SK-N-SH (cell line): ENCODE results near the gene SCAI. TPM values are rescaled to one million over a fixed set of nuclear protein-coding genes. Genes with fewer than 3 reads are reported as not detected.

Source experiments
- CTCF ChIA-PET: fragments of 300-600, 350-600 bp; formaldehyde crosslinking; extraction: SDS; loops from one replicate; lab custom pipeline; 2021; lab: Yijun Ruan, JAX
- POLR2A ChIA-PET: fragments of 350-600 bp; sonication (Branson Sonifier 250); formaldehyde crosslinking; extraction: SDS; loops from one replicate; lab custom pipeline; 2020; ENCODE audit warnings: antibody characterized with exemption, inconsistent platforms; lab: Yijun Ruan, JAX
- DNase-seq: peaks from one replicate; pipeline ENCODE4 v3.0.0; 2012
- H2AFZ ChIP-seq: fragments of 200-600 bp; sonication (generic); 2 replicates; pipeline ENCODE4 v1.8.1; 2016; ENCODE audit warnings: antibody characterized with exemption, mild to moderate bottlenecking, low read depth
- H3F3A ChIP-seq: fragments of 200-600 bp; sonication (generic); replicated peaks from 2 replicates; pipeline ENCODE3; 2016; ENCODE audit warnings: antibody characterized with exemption, mild to moderate bottlenecking; ENCODE audit not compliant: insufficient read depth
- H3K27ac ChIP-seq, 2 experiments: fragments of 200-500 bp in 1 of 2; fragments of 200-600 bp in 1 of 2; sonication (Bioruptor generic) in 1 of 2; sonication (generic), shearing (Covaris generic) in 1 of 2; 2 replicates each; pipeline versions ENCODE4 v1.5.1 to v1.6.1; 2014 to 2016; ENCODE audit warnings: low read depth in 2 of 2, inconsistent platforms in 1 of 2, low read length in 1 of 2, mild to moderate bottlenecking in 1 of 2, mixed read lengths in 1 of 2
- H3K27me3 ChIP-seq: fragments of 200-600 bp; sonication (generic), shearing (Covaris generic); 2 replicates; pipeline ENCODE4 v1.6.1; 2016; ENCODE audit warnings: mixed run types; ENCODE audit not compliant: insufficient read depth
- H3K36me3 ChIP-seq, 2 experiments: fragments of 200-500 bp in 1 of 2; fragments of 200-600 bp in 1 of 2; sonication (Bioruptor generic) in 1 of 2; sonication (generic) in 1 of 2; replicated peaks in 1 of 2; 2 replicates each; pipeline versions ENCODE3 to v1.5.1; 2014 to 2016; ENCODE audit warnings: low read length in 1 of 2, mild to moderate bottlenecking in 1 of 2; ENCODE audit not compliant: insufficient read depth in 2 of 2, control insufficient read depth in 1 of 2
- H3K4me1 ChIP-seq, 2 experiments: fragments of 200-500 bp in 1 of 2; fragments of 200-600 bp in 1 of 2; sonication (Bioruptor generic) in 1 of 2; sonication (generic), shearing (Covaris generic) in 1 of 2; 2 replicates each; pipeline versions ENCODE4 v1.5.1 to v1.6.1; 2014 to 2016; ENCODE audit warnings: low read depth in 1 of 2, low read length in 1 of 2, mixed run types in 1 of 2; ENCODE audit not compliant: insufficient read depth in 2 of 2, control insufficient read depth in 1 of 2
- H3K4me2 ChIP-seq: fragments of 200-600 bp; sonication (generic), shearing (Covaris generic); 2 replicates; pipeline ENCODE4 v1.6.1; 2017; ENCODE audit warnings: mixed run types
- H3K4me3 ChIP-seq, 2 experiments: fragments of 200-500 bp in 1 of 2; fragments of 200-600 bp in 1 of 2; sonication (Bioruptor generic) in 1 of 2; sonication (generic), shearing (Covaris generic) in 1 of 2; 2 replicates each; pipeline versions ENCODE4 v1.5.1 to v1.8.1; 2014 to 2016; ENCODE audit warnings: low read depth in 2 of 2, inconsistent platforms in 1 of 2, low read length in 1 of 2, mild to moderate bottlenecking in 1 of 2, mixed read lengths in 1 of 2, moderate library complexity in 1 of 2
- H3K79me2 ChIP-seq: fragments of 200-600 bp; sonication (generic); 2 replicates; pipeline ENCODE4 v1.8.1; 2017; ENCODE audit warnings: mild to moderate bottlenecking; ENCODE audit not compliant: insufficient read depth
- H3K9ac ChIP-seq: fragments of 200-600 bp; sonication (generic); 2 replicates; pipeline ENCODE4 v1.6.1; 2017; ENCODE audit warnings: mixed run types
- H3K9me2 ChIP-seq: fragments of 200-600 bp; sonication (generic); 2 replicates; pipeline ENCODE4 v1.6.1; 2017; ENCODE audit warnings: mixed run types
- H3K9me3 ChIP-seq: fragments of 200-600 bp; sonication (generic); 2 replicates; pipeline ENCODE4 v1.6.1; 2017; ENCODE audit warnings: mixed run types, mild to moderate bottlenecking, moderate library complexity
- H4K20me1 ChIP-seq: fragments of 200-600 bp; sonication (generic); 2 replicates; pipeline ENCODE4 v1.6.1; 2017; ENCODE audit warnings: mild to moderate bottlenecking, mixed run types; ENCODE audit not compliant: insufficient read depth
- CTCF ChIP-seq: fragments of 200-600 bp; sonication (generic); IDR thresholded peaks from 2 replicates; pipeline ENCODE4 v1.6.1; 2017; ENCODE audit warnings: antibody characterized with exemption, mild to moderate bottlenecking, moderate library complexity
- FOSL2 ChIP-seq: IDR thresholded peaks from 2 replicates; pipeline ENCODE4 v1.4.0; 2012; ENCODE audit warnings: low read depth, mild to moderate bottlenecking, moderate library complexity, borderline replicate concordance
- FOXJ3 ChIP-seq: sonication (generic); formaldehyde crosslinking; IDR thresholded peaks from 2 replicates; pipeline ENCODE4 v1.5.1; 2020; ENCODE audit warnings: mild to moderate bottlenecking, missing genetic modification reagents
- MAX ChIP-seq: IDR thresholded peaks from 2 replicates; pipeline ENCODE4 v1.4.0; 2012; ENCODE audit warnings: low read depth
- MEF2A ChIP-seq: IDR thresholded peaks from 2 replicates; pipeline ENCODE4 v1.4.0; 2012; ENCODE audit warnings: low read depth, borderline replicate concordance
- NFIC ChIP-seq: IDR thresholded peaks from 2 replicates; pipeline ENCODE4 v1.4.0; 2012; ENCODE audit warnings: borderline replicate concordance
- PBX3 ChIP-seq: IDR thresholded peaks from 2 replicates; pipeline ENCODE4; 2012
- RCOR1 ChIP-seq: fragments of 150-350 bp; IDR thresholded peaks from 2 replicates; pipeline ENCODE4 v1.6.1; 2017; ENCODE audit warnings: antibody characterized with exemption, low read length
- SIN3A ChIP-seq: IDR thresholded peaks from 2 replicates; pipeline ENCODE4 v1.6.1; 2012; ENCODE audit warnings: low read depth, mild to moderate bottlenecking, low read length, moderate library complexity, borderline replicate concordance
- SMC3 ChIP-seq: IDR thresholded peaks from 2 replicates; pipeline ENCODE4 v1.6.1; 2012; ENCODE audit warnings: low read depth, low read length, improper control_type of control experiment
- TAF1 ChIP-seq: IDR thresholded peaks from 2 replicates; pipeline ENCODE4 v1.6.1; 2012; ENCODE audit warnings: low read depth, mild to moderate bottlenecking, low read length, moderate library complexity, borderline replicate concordance
- TCF12 ChIP-seq: IDR thresholded peaks from 2 replicates; pipeline ENCODE4 v1.4.0; 2012
- USF1 ChIP-seq: IDR thresholded peaks from 2 replicates; pipeline ENCODE4 v1.4.0; 2012; ENCODE audit warnings: low read depth, borderline replicate concordance
- YY1 ChIP-seq: IDR thresholded peaks from 2 replicates; pipeline ENCODE4 v1.4.0; 2012; ENCODE audit warnings: low read depth, mild to moderate bottlenecking
- ZBTB33 ChIP-seq: IDR thresholded peaks from 2 replicates; pipeline ENCODE4 v1.4.0; 2012; ENCODE audit warnings: low read depth, borderline replicate concordance
- WGBS: methylation state at CpG from one replicate; pipeline ENCODE4 v1.1.6; 2017; ENCODE audit warnings: low lambda C conversion rate; 5-methylcytosine and 5-hydroxymethylcytosine counted together
- polyA plus RNA-seq, 3 experiments: library from polyadenylated mRNA; depleted of rRNA; stranded (reverse); fragments of >200 nt; gene quantifications; 2 replicates each; pipeline ENCODE4 v1.2.3, GENCODE V29; 2012

The SCAI gene
- polyA plus RNA-seq, 1 of the 3 experiments (the other 2 are of a cell fraction): 0.85 TPM

GRCh38 chr9:125008599-125008998, 134.7 kb downstream of the SCAI start:
- WGBS: 88% methylated on average over 2 of the region's 2 CpGs
- no peaks in the 10 kb centered on the region for H3K4me1 ChIP-seq
- no peak for DNase-seq
- TF ChIP-seq TCF12 (no peak), USF1 (no peak), RCOR1 (no peak), FOSL2 (no peak), ZBTB33 (no peak), CTCF (no peak), SMC3 (no peak), TAF1 (no peak), PBX3 (no peak), NFIC (no peak), MAX (no peak)
- TF ChIP-seq, all 33 proteins: peak for 0
- Histone ChIP-seq H3K27me3 (no peaks in the 10 kb centered on the region), H3K36me3 (peaks cover 0 to 11% of the 10 kb centered on the region in 2 experiments), H3F3A (peaks cover 3% of the 10 kb centered on the region), H3K79me2 (no peaks in the 10 kb centered on the region), H2AFZ (no peak overlapping the region), H3K9me3 (no peaks in the 10 kb centered on the region), H3K27ac (no peak overlapping the region), H3K4me2 (no peak overlapping the region), H3K9me2 (no peaks in the 10 kb centered on the region), H4K20me1 (no peaks in the 10 kb centered on the region), H3K4me3 (no peak overlapping the region), H3K9ac (no peak overlapping the region)
- CTCF ChIA-PET: no interaction called here
- POLR2A ChIA-PET: no interaction called here

GRCh38 chr9:125003332-125003731, 140.0 kb downstream of the SCAI start:
- WGBS: 95% methylated on average over 7 of the region's 7 CpGs
- CTCF ChIA-PET: no interaction called here
- TF ChIP-seq SIN3A (no peak), ZBTB33 (no peak), FOXJ3 (no peak), YY1 (no peak), CTCF (no peak), USF1 (no peak), MEF2A (no peak), TAF1 (no peak)

More at GRCh38 chr9:125003332-125003731, 140.0 kb downstream of the SCAI start:
- Histone ChIP-seq H3K9ac (no peak overlapping the region), H3K27me3 (no peaks in the 10 kb centered on the region), H3K79me2 (no peaks in the 10 kb centered on the region), H3K4me1 (no peaks in the 10 kb centered on the region), H4K20me1 (no peaks in the 10 kb centered on the region), H3K9me3 (no peaks in the 10 kb centered on the region), H3F3A (no peaks in the 10 kb centered on the region), H3K4me2 (no peak overlapping the region), H3K27ac (no peak overlapping the region), H3K36me3 (peaks cover 4 to 17% of the 10 kb centered on the region in 2 experiments), H2AFZ (no peak overlapping the region), H3K4me3 (no peak overlapping the region), H3K9me2 (no peaks in the 10 kb centered on the region)
- no peak for DNase-seq
- POLR2A ChIA-PET: no interaction called here
